ENCODE data around the gene TNFRSF18.

The TNFRSF18 gene

GRCh38 chr1:1199961-1200875 is 6.2 kb downstream of the TNFRSF18 start:
- Histone ChIP-seq H3K27me3 (ENCODE audit: insufficient read depth, insufficient read length) (no peaks in the 10 kb centered on the region), H3K4me3 (ENCODE audit: insufficient read length, low read depth) (no peak overlapping the region), H3K4me1 (ENCODE audit: insufficient read depth, insufficient read length) (no peaks in the 10 kb centered on the region), H3K36me3 (ENCODE audit: insufficient read depth, insufficient read length, low read length) (no peaks in the 10 kb centered on the region), H3K9me3 (ENCODE audit: insufficient read depth, low read length) (no peaks in the 10 kb centered on the region), H3K9ac (ENCODE audit: insufficient read length, low read depth) (no peak overlapping the region)
- TF ChIP-seq ZNF274 (IDR thresholded peaks at IDR 0.05; ENCODE audit: low read depth, low read length) (no peak), YY1 (IDR thresholded peaks at IDR 0.05; ENCODE audit: insufficient read depth, insufficient read length) (no peak), SUZ12 (IDR thresholded peaks at IDR 0.05; ENCODE audit: extremely low read depth, insufficient read depth, insufficient read length) (no peak)
- DNase-seq (ENCODE audit: low read depth, low spot score) = no peak

- no peak for DNase-seq (ENCODE audit: low read depth, low spot score)
- H3K36me3 ChIP-seq (ENCODE audit: insufficient read depth, insufficient read length, low read length) = no peaks in the 10 kb centered on the region
- no peaks in the 10 kb centered on the region for H3K4me1 ChIP-seq (ENCODE audit: insufficient read depth, insufficient read length)
- no peak for TF ChIP-seq YY1 (IDR thresholded peaks at IDR 0.05; ENCODE audit: insufficient read depth, insufficient read length)
- TF ChIP-seq SUZ12 (IDR thresholded peaks at IDR 0.05; ENCODE audit: extremely low read depth, insufficient read depth, insufficient read length) = no peak
- TF ChIP-seq ZNF274 (IDR thresholded peaks at IDR 0.05; ENCODE audit: low read depth, low read length) = no peak
- H3K9ac ChIP-seq (ENCODE audit: insufficient read length, low read depth) = no peak overlapping the region
- no peaks in the 10 kb centered on the region for H3K27me3 ChIP-seq (ENCODE audit: insufficient read depth, insufficient read length)
- H3K4me3 ChIP-seq (ENCODE audit: insufficient read length, low read depth) = no peak overlapping the region
- H3K9me3 ChIP-seq (ENCODE audit: insufficient read depth, low read length) = 0 out of 2 replicates have a peak, but pooled peaks cover 3% of the 10 kb centered on the region
Measured at GRCh38 chr1:1199141-1199960, 7.0 kb downstream of the TNFRSF18 start.

GRCh38 chr1:1198423-1199140 is 7.8 kb downstream of the TNFRSF18 start:
- Histone ChIP-seq H3K4me3 (ENCODE audit: insufficient read length, low read depth) (no peak overlapping the region), H3K36me3 (ENCODE audit: insufficient read depth, insufficient read length, low read length) (no peaks in the 10 kb centered on the region), H3K9me3 (ENCODE audit: insufficient read depth, low read length) (0 out of 2 replicates have a peak, but pooled peaks cover 3% of the 10 kb centered on the region), H3K4me1 (ENCODE audit: insufficient read depth, insufficient read length) (no peaks in the 10 kb centered on the region), H3K27me3 (ENCODE audit: insufficient read depth, insufficient read length) (no peaks in the 10 kb centered on the region), H3K9ac (ENCODE audit: insufficient read length, low read depth) (no peak overlapping the region)
- TF ChIP-seq YY1 (IDR thresholded peaks at IDR 0.05; ENCODE audit: insufficient read depth, insufficient read length) (no peak), SUZ12 (IDR thresholded peaks at IDR 0.05; ENCODE audit: extremely low read depth, insufficient read depth, insufficient read length) (no peak), ZNF274 (IDR thresholded peaks at IDR 0.05; ENCODE audit: low read depth, low read length) (no peak)
- no peak for DNase-seq (ENCODE audit: low read depth, low spot score)

GRCh38 chr1:1197551-1198422 is 8.6 kb downstream of the TNFRSF18 start:
- Histone ChIP-seq H3K9ac (ENCODE audit: insufficient read length, low read depth) (no peak overlapping the region), H3K27me3 (ENCODE audit: insufficient read depth, insufficient read length) (no peaks in the 10 kb centered on the region), H3K9me3 (ENCODE audit: insufficient read depth, low read length) (0 out of 2 replicates have a peak, but pooled peaks cover 3% of the 10 kb centered on the region), H3K4me3 (ENCODE audit: insufficient read length, low read depth) (no peak overlapping the region), H3K4me1 (ENCODE audit: insufficient read depth, insufficient read length) (no peaks in the 10 kb centered on the region), H3K36me3 (ENCODE audit: insufficient read depth, insufficient read length, low read length) (no peaks in the 10 kb centered on the region)
- no peak for TF ChIP-seq ZNF274 (IDR thresholded peaks at IDR 0.05; ENCODE audit: low read depth, low read length)
- TF ChIP-seq SUZ12 (IDR thresholded peaks at IDR 0.05; ENCODE audit: extremely low read depth, insufficient read depth, insufficient read length) = no peak
- TF ChIP-seq YY1 (IDR thresholded peaks at IDR 0.05; ENCODE audit: insufficient read depth, insufficient read length) = no peak
- DNase-seq (ENCODE audit: low read depth, low spot score) = no peak

GRCh38 chr1:1197188-1197500 is 9.2 kb downstream of the TNFRSF18 start:
- TF ChIP-seq SUZ12 (IDR thresholded peaks at IDR 0.05; ENCODE audit: extremely low read depth, insufficient read depth, insufficient read length) (no peak), YY1 (IDR thresholded peaks at IDR 0.05; ENCODE audit: insufficient read depth, insufficient read length) (no peak), ZNF274 (IDR thresholded peaks at IDR 0.05; ENCODE audit: low read depth, low read length) (no peak)
- peaks cover 6% of the 10 kb centered on the region; the same call in 1 of the 2 replicates for H3K9me3 ChIP-seq (ENCODE audit: insufficient read depth, low read length)

More at GRCh38 chr1:1197188-1197500, 9.2 kb downstream of the TNFRSF18 start:
- Histone ChIP-seq H3K4me1 (ENCODE audit: insufficient read depth, insufficient read length) (no peaks in the 10 kb centered on the region), H3K27me3 (ENCODE audit: insufficient read depth, insufficient read length) (no peaks in the 10 kb centered on the region), H3K9ac (ENCODE audit: insufficient read length, low read depth) (no peak overlapping the region), H3K4me3 (ENCODE audit: insufficient read length, low read depth) (no peak overlapping the region), H3K36me3 (ENCODE audit: insufficient read depth, insufficient read length, low read length) (no peaks in the 10 kb centered on the region)
- no peak for DNase-seq (ENCODE audit: low read depth, low spot score)
